ENCODE data around the gene MEX3D.

Gene MEX3D

GRCh38 chr19:1514986-1515721, 53.0 kb downstream of the MEX3D start:
- DNase-seq = no peak

- no peak for DNase-seq
These were observed 53.8 kb downstream of the MEX3D start for GRCh38 chr19:1514295-1514661.

GRCh38 chr19:1513499-1514294, 54.4 kb downstream of the MEX3D start:
- no peak for DNase-seq

GRCh38 chr19:1512671-1513498, 55.2 kb downstream of the MEX3D start, which contains the start of gene ADAMTSL5:
ADAMTSL5 (minus strand) TSS chr19:1513019; CDS start chr19:1510943, 2,076 bp downstream.
- no peak for DNase-seq

GRCh38 chr19:1511318-1512317, 56.5 kb downstream of the MEX3D start:
- no peak for DNase-seq

GRCh38 chr19:1510807-1511206, 57.3 kb downstream of the MEX3D start:
- no peak for DNase-seq

GRCh38 chr19:1510442-1510806, 57.7 kb downstream of the MEX3D start:
- no peak for DNase-seq

GRCh38 chr19:1509602-1510441, 58.3 kb downstream of the MEX3D start:
- no peak for DNase-seq

GRCh38 chr19:1508507-1508856, 59.6 kb downstream of the MEX3D start:
- no peak for DNase-seq

GRCh38 chr19:1507763-1508506, 60.2 kb downstream of the MEX3D start:
- DNase-seq = peak; percentile 95

GRCh38 chr19:1507192-1507660, 60.9 kb downstream of the MEX3D start:
- no peak for DNase-seq

GRCh38 chr19:1505991-1506881, 61.9 kb downstream of the MEX3D start:
- DNase-seq = no peak

GRCh38 chr19:1505012-1505411, 63.1 kb downstream of the MEX3D start:
- no peak for DNase-seq
